Motor neuron (in vitro differentiated cells): Measurements from ENCODE around the gene FAM222B. TPM values are rescaled to one million over a fixed set of nuclear protein-coding genes. Genes with fewer than 3 reads are reported as not detected.
A peak's percentile ranks its signal among the peaks of the same experiment; 100 is the strongest.

Experiments
- ATAC-seq, 8 experiments: fragments of 200-7000 bp; cut with Tn5 transposase; replicated peaks in 6 of 8; 2 replicates each; pipeline ENCODE4 v1.8.0; 2021; ENCODE audit warnings: mild to moderate bottlenecking in 8 of 8, moderate library complexity in 8 of 8
- H3K27ac ChIP-seq, 2 donors: fragments of 250-450 bp; sonication (Bioruptor Pico); 2 replicates each; pipeline ENCODE4 v1.9.0; 2021; ENCODE audit warnings: antibody characterized with exemption in 2 of 2, mild to moderate bottlenecking in 2 of 2, moderate library complexity in 1 of 2
- H3K4me1 ChIP-seq, 2 donors: fragments of 250-450 bp; sonication (Bioruptor Pico); replicated peaks in 1 of 2; 2 replicates each; pipeline ENCODE4 v1.6.1; 2021; ENCODE audit warnings: antibody characterized with exemption in 2 of 2, mild to moderate bottlenecking in 2 of 2, moderate library complexity in 1 of 2
- H3K4me3 ChIP-seq, 5 donors: fragments of 250-450 bp; sonication (Bioruptor Pico); 2 replicates each; pipeline ENCODE4 v1.9.0; 2021; ENCODE audit warnings: antibody characterized with exemption in 5 of 5, mild to moderate bottlenecking in 5 of 5, moderate library complexity in 4 of 5
- WGBS, 10 experiments: fragments of 450-650 bp; shearing (Covaris generic); methylation state at CpG; one replicate each; pipeline ENCODE4 v1.0.0; 2022; 5-methylcytosine and 5-hydroxymethylcytosine counted together
- in situ Hi-C, 9 experiments: fragments of 400-800 bp; cut with MboI; loops; one replicate each; pipeline ENCODE4 v1.15.0; 2021; ENCODE audit warnings: low sequenced_read_pairs in 9 of 9, low pct_unique_long_range_greater_than_20kb in 2 of 9; ENCODE audit not compliant: unreplicated experiment in 9 of 9
- total RNA-seq, 8 experiments: library from RNA; unstranded; fragments of 300-600 nt; gene quantifications; 2 replicates each; pipeline versions ENCODE4 v1.2.3 to v1.2.4, GENCODE V29; 2022

Gene FAM222B
- total RNA-seq, 8 experiments from 2014 or later, result 3.1 to 16.8 (median 11.1) TPM

DNA sequence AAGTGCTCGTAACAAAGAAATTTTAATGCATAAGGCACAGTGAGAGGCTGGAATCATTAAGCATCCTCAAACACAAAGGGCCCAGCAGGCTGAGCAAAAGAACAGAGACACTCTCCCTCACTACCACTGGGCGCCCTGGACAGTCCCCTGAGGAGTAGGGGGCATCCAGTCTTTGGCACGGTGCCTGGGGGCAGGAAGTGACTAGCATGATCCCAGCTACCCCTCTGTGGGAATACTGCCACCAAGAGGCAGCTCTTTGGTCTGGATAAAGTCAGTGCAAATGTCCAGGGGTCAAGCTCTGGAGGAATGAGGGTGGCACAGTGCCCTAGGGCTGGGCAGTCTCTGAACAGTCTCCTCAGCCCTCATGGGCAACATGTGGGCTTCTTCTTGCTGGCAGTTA, 128.3 kb downstream of the FAM222B start:
- no peak for ATAC-seq
- 60 to 100% (median 92%) methylated on average over 1 to 3 of the region's 3 CpGs; no CpG with 5 or more reads in 6 of the 10 experiments for WGBS, 10 experiments
- in situ Hi-C loops, result loop anchor here in 1 of 9 experiments (25.0 kb wide), 1 partner anchor 102 kb away; the partner anchor contains the start of gene RSKR
- H3K4me1 ChIP-seq, result peaks cover 25 to 26% of the 10 kb centered on the region in 2 donors
- no peak overlapping the region for H3K27ac ChIP-seq
- H3K4me3 ChIP-seq, result no peak overlapping the region

- Histone ChIP-seq H3K4me1 (peaks cover 15 to 17% of the 10 kb centered on the region in 2 donors), H3K27ac (peak overlapping the region; percentile 86), H3K4me3 (no peak overlapping the region)
- WGBS, 10 experiments, result 77 to 100% (median 100%) methylated on average over 1 to 5 of the region's 7 CpGs; no CpG with 5 or more reads in 3 of the 10 experiments
- in situ Hi-C loops, result loop anchor here in 1 of 9 experiments (25.0 kb wide), 1 partner anchor 101 kb away; the partner anchor contains the start of gene RSKR
- ATAC-seq, result no peak
Observed at GRCh38 chr17:28712705-28713415, 129.7 kb downstream of the FAM222B start.

DNA sequence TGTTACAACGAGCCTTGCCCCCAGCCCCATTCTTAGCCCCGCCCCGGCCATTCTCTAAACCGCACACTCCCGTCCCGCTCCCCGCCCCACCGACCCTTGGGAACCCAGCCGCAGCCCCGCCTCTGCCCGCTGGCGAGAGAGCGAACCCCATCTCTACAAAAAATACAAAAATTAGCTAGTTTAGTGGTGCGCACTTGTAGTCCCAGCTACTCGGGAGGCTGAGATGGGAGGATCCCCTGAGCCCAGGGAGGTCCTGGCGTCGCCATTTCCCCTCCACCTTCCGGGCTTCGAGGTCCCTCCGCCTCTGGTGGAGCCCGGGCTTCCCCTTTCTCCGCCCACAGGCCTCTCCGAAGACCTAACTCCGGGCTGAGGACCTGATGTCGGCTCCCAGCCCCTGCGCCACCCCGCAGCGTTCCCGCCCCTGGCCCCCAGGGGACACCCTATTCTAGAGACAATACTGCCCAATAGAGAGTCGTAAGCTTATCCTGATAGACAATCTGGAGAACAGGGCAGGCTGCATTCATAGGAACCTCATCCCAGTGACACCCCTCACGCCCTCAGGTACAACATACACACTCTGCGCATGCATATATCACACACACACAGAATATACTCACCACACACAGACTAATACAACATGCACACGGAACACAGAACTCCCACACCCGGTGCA, 130.4 kb downstream of the FAM222B start:
- Histone ChIP-seq H3K27ac (peak overlapping the region; percentile 86), H3K4me1 (peaks cover 15 to 17% of the 10 kb centered on the region in 2 donors), H3K4me3 (peak overlapping the region; percentile 19 to 69 (median 61))
- 40 to 100% methylated on average over 1 of the region's 34 CpGs; no CpG with 5 or more reads in 8 of the 10 experiments for WGBS, 10 experiments
- in situ Hi-C loops, result loop anchor here in 1 of 9 experiments (25.0 kb wide), 1 partner anchor 100 kb away; the partner anchor contains the start of gene RSKR
- ATAC-seq, result no peak

DNA sequence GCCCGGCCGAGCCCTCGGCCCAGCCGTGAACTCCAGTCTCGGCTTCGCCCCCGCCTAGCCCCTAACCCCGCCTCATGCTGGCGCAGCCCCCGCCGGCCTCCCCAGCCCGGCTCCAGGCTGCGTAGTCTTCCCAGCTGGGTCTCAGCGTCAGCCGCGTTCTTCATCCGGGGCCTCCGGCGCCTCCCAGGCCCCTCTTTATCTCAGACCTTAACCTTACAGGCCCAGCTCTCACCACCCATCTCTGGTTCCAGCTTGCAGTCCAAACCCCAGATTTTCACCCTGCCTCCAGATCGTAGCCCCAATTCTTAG, 130.9 kb downstream of the FAM222B start, which contains the start of gene PROCA1:
PROCA1 (minus strand) TSS at position 166 of the 309 bp plus-strand sequence. CDS start 228 bp downstream, outside the sequence.
- in situ Hi-C loops, result loop anchor here in 1 of 9 experiments (25.0 kb wide), 1 partner anchor 99 kb away; the partner anchor contains the start of gene RSKR
- no CpG with 5 or more reads among the region's 20 CpGs for WGBS, 10 experiments
- peak in 2 of 8 experiments; percentile 55 to 59 for ATAC-seq

GRCh38 chr17:28710861-28711722, 131.5 kb downstream of the FAM222B start:
- WGBS, 10 experiments, result 0% methylated on average over 1 of the region's 74 CpGs; no CpG with 5 or more reads in 9 of the 10 experiments
- in situ Hi-C loops, result loop anchor here in 1 of 9 experiments (25.0 kb wide), 1 partner anchor 99 kb away; the partner anchor contains the start of gene RSKR
- peak overlapping the region; percentile 52 to 69 (median 61) for H3K4me3 ChIP-seq
- H3K4me1 ChIP-seq, result peaks cover 15 to 17% of the 10 kb centered on the region in 2 donors
- H3K27ac ChIP-seq, result peak overlapping the region; percentile 88 to 93
- ATAC-seq, result peak; percentile 87 to 93 (median 92)

More for the DNA sequence above, 130.9 kb downstream of the FAM222B start, which contains the start of gene PROCA1:
- H3K4me1 ChIP-seq, result peaks cover 15 to 17% of the 10 kb centered on the region in 2 donors
- peak within 1 kb of the TSS; percentile 52 to 69 (median 61) for H3K4me3 ChIP-seq
- peak within 1 kb of the TSS; percentile 88 to 93 for H3K27ac ChIP-seq

- ATAC-seq, result no peak
- H3K27ac ChIP-seq, result no peak overlapping the region
- peaks cover 10 to 12% of the 10 kb centered on the region in 2 donors for H3K4me1 ChIP-seq
- WGBS, 10 experiments, result 40 to 100% (median 75%) methylated on average over 1 to 2 of the region's 2 CpGs; no CpG with 5 or more reads in 3 of the 10 experiments
- H3K4me3 ChIP-seq, result no peak overlapping the region
- in situ Hi-C loops, result loop anchor here in 1 of 9 experiments (25.0 kb wide), 1 partner anchor 95 kb away; the partner anchor contains the start of gene RSKR
Observed at GRCh38 chr17:28707339-28707720, 135.3 kb downstream of the FAM222B start.

DNA sequence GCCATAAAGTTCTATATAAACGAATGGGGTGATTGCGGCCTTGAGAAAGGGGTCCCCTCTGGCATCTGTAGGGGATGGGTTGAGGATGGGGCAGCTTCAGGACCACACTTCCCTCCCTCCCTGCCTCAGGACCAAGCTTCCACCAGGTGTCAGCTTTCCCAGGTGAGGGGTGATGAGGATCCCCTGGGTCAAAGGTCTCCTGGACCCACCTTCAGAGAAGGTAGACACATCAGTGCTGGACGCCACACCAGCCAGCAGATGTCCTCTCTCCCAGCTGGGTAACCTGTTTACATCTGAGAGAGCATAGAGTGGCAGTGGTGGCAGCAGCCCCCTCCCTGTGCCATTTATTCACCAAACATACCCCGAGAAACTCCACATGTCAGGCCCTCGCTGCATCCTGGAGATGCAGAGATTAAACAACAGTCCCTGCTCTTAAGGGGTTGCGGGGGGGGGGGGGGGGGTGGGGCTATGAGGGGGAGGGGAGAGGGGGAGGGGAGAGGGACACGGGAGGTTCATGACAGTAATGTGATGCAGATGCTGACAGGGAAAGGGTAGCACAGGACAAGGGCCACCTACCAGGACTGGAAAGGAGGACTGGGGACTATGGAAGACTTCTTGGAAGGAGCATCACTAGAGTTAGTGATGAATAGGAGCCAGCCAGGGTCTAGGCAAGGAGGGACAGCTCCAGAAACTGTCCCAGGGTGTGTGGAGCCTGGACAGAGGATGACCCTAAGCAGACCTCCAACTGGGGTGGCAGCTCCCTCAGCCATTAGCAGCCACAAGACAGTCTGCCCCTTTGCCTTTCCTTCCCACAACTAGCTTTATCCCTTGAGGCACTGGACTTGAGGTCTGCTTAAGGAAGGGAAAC, 135.9 kb downstream of the FAM222B start:
- Histone ChIP-seq H3K4me3 (no peak overlapping the region), H3K27ac (no peak overlapping the region), H3K4me1 (peaks cover 5 to 6% of the 10 kb centered on the region in 2 donors)
- no peak for ATAC-seq
- WGBS, 10 experiments, result 92% methylated on average over 2 of the region's 7 CpGs; no CpG with 5 or more reads in 8 of the 10 experiments
- in situ Hi-C loops, result loop anchor here in 1 of 9 experiments (25.0 kb wide), 1 partner anchor 94 kb away; the partner anchor contains the start of gene RSKR

Other genes starting within 250 kb of the FAM222B start
- 10 to 100 TPM in 4 of 8 experiments, 1 to 10 TPM in 4; 2.3 to 65.8 (median 9.8) TPM for gene SPAG5, start 243.8 kb downstream of the FAM222B start, total RNA-seq
- gene RSKR, start 228.6 kb downstream of the FAM222B start, total RNA-seq, result 10 to 100 TPM in 6 of 8 experiments, 1 to 10 TPM in 2; 4.0 to 34.1 (median 15.6) TPM
- gene BLTP2, start 197.6 kb downstream of the FAM222B start, total RNA-seq, result 100 to 1,000 TPM in 2 of 8 experiments, 10 to 100 TPM in 6; 36.7 to 124 (median 57.8) TPM
- 10 to 100 TPM; 39.5 to 79.9 (median 47.5) TPM for gene SDF2, start 180.9 kb downstream of the FAM222B start, total RNA-seq
- 100 to 1,000 TPM in 2 of 8 experiments, 10 to 100 TPM in 6; 23.1 to 109 (median 45.0) TPM for gene SUPT6H, start 180.6 kb downstream of the FAM222B start, total RNA-seq
- 10 to 100 TPM in 2 of 8 experiments, 1 to 10 TPM in 5, under 1 TPM in 1; 0.66 to 10.4 (median 5.7) TPM for gene PROCA1, start 130.9 kb downstream of the FAM222B start, total RNA-seq
- 10 to 100 TPM in 7 of 8 experiments, 1 to 10 TPM in 1; 9.4 to 91.5 (median 44.4) TPM for gene RAB34, start 124.9 kb downstream of the FAM222B start, total RNA-seq
- 1,000 to 10,000 TPM; 1,065 to 1,674 (median 1,567) TPM for gene RPL23A, start 122.8 kb downstream of the FAM222B start, total RNA-seq
- gene TLCD1, start 116.6 kb downstream of the FAM222B start, total RNA-seq, result 10 to 100 TPM in 3 of 8 experiments, 1 to 10 TPM in 5; 3.4 to 38.3 (median 7.5) TPM
- gene NEK8, start 114.0 kb downstream of the FAM222B start, total RNA-seq, result 1 to 10 TPM; 1.6 to 9.2 (median 3.2) TPM
- 10 to 100 TPM; 38.4 to 86.7 (median 67.7) TPM for gene TRAF4, start 98.8 kb downstream of the FAM222B start, total RNA-seq
- 10 to 100 TPM; 19.0 to 56.8 (median 26.9) TPM for gene ERAL1, start 12.2 kb upstream of the FAM222B start, total RNA-seq
- 10 to 100 TPM; 22.2 to 61.3 (median 39.7) TPM for gene FLOT2, start 54.9 kb upstream of the FAM222B start, total RNA-seq
- gene DHRS13, start 60.3 kb upstream of the FAM222B start, total RNA-seq, result 10 to 100 TPM in 4 of 8 experiments, 1 to 10 TPM in 4; 2.2 to 14.4 (median 11.1) TPM
- 10 to 100 TPM in 7 of 8 experiments, 1 to 10 TPM in 1; 9.1 to 50.7 (median 23.4) TPM for gene PHF12, start 108.7 kb upstream of the FAM222B start, total RNA-seq
- gene SEZ6, start 163.2 kb upstream of the FAM222B start, total RNA-seq, result 10 to 100 TPM in 4 of 8 experiments, 1 to 10 TPM in 4; 1.5 to 29.2 (median 11.4) TPM
- 10 to 100 TPM in 1 of 8 experiments, 1 to 10 TPM in 7; 1.6 to 11.8 (median 4.6) TPM for gene PIPOX, start 200.4 kb upstream of the FAM222B start, total RNA-seq